Osteoblast (primary cell): ENCODE measurements around the gene DYNC1H1. TPM values are rescaled to one million over a fixed set of nuclear protein-coding genes. Genes with fewer than 3 reads are reported as not detected.
"Not testable (repeated sequence)": the region's sequence is repeated elsewhere in the genome, so short reads cannot be mapped to it uniquely, and the experiment has no call there.

Experiments used
- DNase-seq: peaks from one replicate; pipeline ENCODE4 v3.0.0; 2011; ENCODE audit warnings: low spot score, mixed read lengths; ENCODE audit not compliant: insufficient read length; ENCODE audit errors: missing footprints
- H2AFZ ChIP-seq: 2 replicates; pipeline ENCODE4 v1.6.0; 2011; ENCODE audit warnings: mild to moderate bottlenecking, low read length
- H3K27ac ChIP-seq: 2 replicates; pipeline ENCODE4 v1.5.1; 2011; ENCODE audit warnings: mild to moderate bottlenecking, low read depth, low read length, moderate library complexity
- H3K27me3 ChIP-seq: 2 replicates; pipeline ENCODE4 v1.6.0; 2012; ENCODE audit warnings: mild to moderate bottlenecking, control low read depth, inconsistent platforms, low read length, moderate library complexity; ENCODE audit not compliant: insufficient read depth
- H3K36me3 ChIP-seq: 2 replicates; pipeline ENCODE4 v1.5.1; 2011; ENCODE audit warnings: mild to moderate bottlenecking, low read length, control low read depth, moderate library complexity; ENCODE audit not compliant: insufficient read depth
- H3K4me1 ChIP-seq: 2 replicates; pipeline ENCODE4 v1.5.1; 2011; ENCODE audit warnings: mild to moderate bottlenecking, low read length, control low read depth, moderate library complexity; ENCODE audit not compliant: insufficient read depth
- H3K4me2 ChIP-seq: 2 replicates; pipeline ENCODE4 v1.6.0; 2011; ENCODE audit warnings: mild to moderate bottlenecking, low read length; ENCODE audit not compliant: insufficient read depth
- H3K4me3 ChIP-seq: fragments of 200-600 bp; sonication (generic); 3 replicates; pipeline ENCODE4 v1.5.1; 2012; ENCODE audit warnings: mild to moderate bottlenecking, low read length, inconsistent platforms; ENCODE audit not compliant: insufficient read depth
- H3K79me2 ChIP-seq: 2 replicates; pipeline ENCODE4 v1.6.0; 2012; ENCODE audit warnings: mild to moderate bottlenecking, low read length, control low read depth, inconsistent platforms; ENCODE audit not compliant: insufficient read depth
- H3K9me3 ChIP-seq: 2 replicates; pipeline ENCODE4 v1.5.1; 2011; ENCODE audit warnings: low read depth, low read length, control low read depth
- H4K20me1 ChIP-seq: 2 replicates; pipeline ENCODE4 v1.6.0; 2012; ENCODE audit warnings: mild to moderate bottlenecking, low read length, control low read depth; ENCODE audit not compliant: insufficient read depth
- total RNA-seq: library from RNA; depleted of rRNA; stranded (reverse); fragments of >200 nt; gene quantifications from 2 replicates; pipeline ENCODE4 v1.2.3, GENCODE V29; 2012
- TF ChIP-seq, protein P1 (sequence below): IDR thresholded peaks from 2 replicates; pipeline ENCODE4 v1.5.1; 2011; ENCODE audit warnings: mild to moderate bottlenecking, low read depth, low read length, moderate library complexity; ENCODE audit errors: extremely low read depth

DYNC1H1 gene
- total RNA-seq, 1 donor: 340 TPM

DNA sequence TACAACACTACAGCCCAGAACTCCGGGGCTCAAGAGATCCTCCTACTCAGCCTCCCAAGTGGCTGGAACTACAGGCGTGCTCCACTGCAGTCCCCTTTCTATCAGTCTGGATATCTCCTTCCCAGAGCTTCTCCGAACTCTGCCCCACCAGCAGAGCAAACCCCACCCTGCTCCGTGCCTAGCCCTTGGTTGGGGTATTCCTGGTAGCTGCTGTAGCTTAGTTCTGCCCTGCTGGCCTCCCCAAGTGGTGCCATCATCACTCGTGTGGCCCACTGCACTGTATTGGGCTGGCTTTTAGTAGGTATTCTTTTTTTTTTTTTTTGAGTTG, 113.0 kb downstream of the DYNC1H1 start:
- no peaks in the 10 kb centered on the region for H3K4me1 ChIP-seq
- H3K27ac ChIP-seq: no peak overlapping the region
- H3K27me3 ChIP-seq: no peaks in the 10 kb centered on the region
- H3K9me3 ChIP-seq: no peaks in the 10 kb centered on the region
- no peak overlapping the region for H3K4me2 ChIP-seq
- H3K79me2 ChIP-seq: peaks cover 8% of the 10 kb centered on the region
- H3K36me3 ChIP-seq: peaks cover 31% of the 10 kb centered on the region
- H3K4me3 ChIP-seq: no peak overlapping the region
- H2AFZ ChIP-seq: no peak overlapping the region
- no peak for DNase-seq
- TF ChIP-seq, protein P1, sequence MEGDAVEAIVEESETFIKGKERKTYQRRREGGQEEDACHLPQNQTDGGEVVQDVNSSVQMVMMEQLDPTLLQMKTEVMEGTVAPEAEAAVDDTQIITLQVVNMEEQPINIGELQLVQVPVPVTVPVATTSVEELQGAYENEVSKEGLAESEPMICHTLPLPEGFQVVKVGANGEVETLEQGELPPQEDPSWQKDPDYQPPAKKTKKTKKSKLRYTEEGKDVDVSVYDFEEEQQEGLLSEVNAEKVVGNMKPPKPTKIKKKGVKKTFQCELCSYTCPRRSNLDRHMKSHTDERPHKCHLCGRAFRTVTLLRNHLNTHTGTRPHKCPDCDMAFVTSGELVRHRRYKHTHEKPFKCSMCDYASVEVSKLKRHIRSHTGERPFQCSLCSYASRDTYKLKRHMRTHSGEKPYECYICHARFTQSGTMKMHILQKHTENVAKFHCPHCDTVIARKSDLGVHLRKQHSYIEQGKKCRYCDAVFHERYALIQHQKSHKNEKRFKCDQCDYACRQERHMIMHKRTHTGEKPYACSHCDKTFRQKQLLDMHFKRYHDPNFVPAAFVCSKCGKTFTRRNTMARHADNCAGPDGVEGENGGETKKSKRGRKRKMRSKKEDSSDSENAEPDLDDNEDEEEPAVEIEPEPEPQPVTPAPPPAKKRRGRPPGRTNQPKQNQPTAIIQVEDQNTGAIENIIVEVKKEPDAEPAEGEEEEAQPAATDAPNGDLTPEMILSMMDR: no peak
- H4K20me1 ChIP-seq: peaks cover 19% of the 10 kb centered on the region

DNA sequence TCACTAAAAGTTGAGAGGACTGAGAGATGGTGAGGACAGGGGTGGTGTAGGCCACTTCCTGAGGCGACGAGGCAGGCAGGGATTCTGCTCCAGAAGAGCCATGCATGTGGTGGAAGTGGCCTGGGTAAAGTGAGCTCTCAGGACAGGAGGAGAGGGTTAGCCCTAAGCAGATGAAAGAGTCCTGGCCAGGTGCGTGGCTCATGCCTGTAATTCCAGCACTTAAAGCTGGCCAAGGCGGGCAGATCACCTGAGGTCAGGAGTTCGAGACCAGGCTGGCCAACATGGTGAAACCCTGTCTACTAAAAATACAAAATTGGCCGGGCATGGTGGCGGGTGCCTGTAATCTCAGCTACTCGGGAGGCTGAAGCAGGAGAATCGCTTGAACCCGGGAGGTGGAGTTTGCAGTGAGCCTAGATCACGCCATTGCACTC, 114.0 kb downstream of the DYNC1H1 start:
- not testable (repeated sequence) for DNase-seq, H3K4me2 ChIP-seq, H2AFZ ChIP-seq, H3K4me3 ChIP-seq, H3K27ac ChIP-seq, H3K4me1 ChIP-seq, H3K27me3 ChIP-seq, H3K9me3 ChIP-seq
- H3K36me3 ChIP-seq: peaks cover 41% of the 10 kb centered on the region
- H3K79me2 ChIP-seq: peaks cover 15% of the 10 kb centered on the region
- H4K20me1 ChIP-seq: peaks cover 24% of the 10 kb centered on the region

DNA sequence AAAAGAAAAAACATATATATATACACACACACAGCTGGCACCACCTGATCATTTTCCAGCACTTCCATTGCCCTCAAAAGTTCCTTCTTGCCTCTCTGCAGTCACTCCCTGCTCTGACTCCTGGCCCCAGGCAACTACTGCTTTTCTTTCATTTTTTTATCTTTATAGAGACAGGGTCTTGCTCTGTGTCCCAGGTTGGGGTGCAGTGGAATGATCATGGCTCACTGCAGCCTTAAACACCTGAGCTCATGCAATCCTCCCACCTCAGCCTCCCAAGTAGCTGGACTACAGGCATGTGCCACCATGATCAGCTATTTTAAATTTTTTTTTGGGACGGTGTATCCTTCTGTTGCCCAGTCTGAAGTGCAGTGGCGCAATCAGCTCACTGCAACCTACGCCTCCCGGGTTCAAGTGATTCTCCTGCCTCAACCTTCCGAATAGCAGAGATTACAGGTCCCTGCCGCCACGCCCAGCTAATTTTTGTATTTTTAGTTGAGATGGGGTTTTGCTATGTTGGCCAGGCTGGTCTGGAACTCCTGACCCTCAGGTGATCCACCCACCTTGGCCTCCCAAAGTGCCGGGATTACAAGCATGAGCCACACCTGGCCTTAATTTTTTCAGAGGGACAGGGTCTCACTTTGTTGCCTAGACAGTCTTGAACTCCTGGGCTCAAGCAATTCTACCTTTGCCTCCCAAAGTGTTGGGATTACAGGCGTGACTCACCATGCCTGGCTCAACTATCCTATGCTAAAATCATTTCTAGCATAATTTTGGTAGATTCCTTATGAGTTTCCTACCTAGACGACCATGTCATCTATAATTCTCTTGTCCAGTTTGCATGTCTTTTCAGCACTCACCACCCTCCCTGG, 114.7 kb downstream of the DYNC1H1 start:
- peaks cover 20% of the 10 kb centered on the region for H3K79me2 ChIP-seq
- no peak overlapping the region for H2AFZ ChIP-seq
- no peak overlapping the region for H3K4me2 ChIP-seq
- H3K4me3 ChIP-seq: no peak overlapping the region
- peaks cover 48% of the 10 kb centered on the region for H3K36me3 ChIP-seq
- TF ChIP-seq, protein P1: no peak
- peaks cover 1% of the 10 kb centered on the region for H3K4me1 ChIP-seq
- no peak overlapping the region for H3K27ac ChIP-seq
- no peaks in the 10 kb centered on the region for H3K27me3 ChIP-seq
- no peaks in the 10 kb centered on the region for H3K9me3 ChIP-seq
- H4K20me1 ChIP-seq: peaks cover 27% of the 10 kb centered on the region
- DNase-seq: no peak

DNA sequence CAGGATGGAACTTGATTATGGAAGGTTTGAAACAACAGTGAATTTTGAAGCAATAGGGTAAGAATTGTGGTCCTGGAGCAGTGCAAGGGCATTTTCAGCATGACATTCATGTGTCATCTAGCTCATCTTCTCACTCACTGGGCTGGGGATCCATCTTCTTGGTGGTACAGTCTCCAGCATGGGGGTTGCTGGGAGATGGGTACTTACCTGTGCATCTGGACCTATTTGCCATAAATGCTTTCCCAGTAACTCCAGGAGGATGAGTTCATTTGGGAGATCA, 115.3 kb downstream of the DYNC1H1 start:
- Histone ChIP-seq H3K4me2 (no peak overlapping the region), H3K9me3 (no peaks in the 10 kb centered on the region), H3K27ac (no peak overlapping the region), H4K20me1 (peaks cover 32% of the 10 kb centered on the region), H3K27me3 (no peaks in the 10 kb centered on the region), H3K4me3 (no peak overlapping the region), H2AFZ (no peak overlapping the region), H3K36me3 (peaks cover 54% of the 10 kb centered on the region), H3K4me1 (peaks cover 7% of the 10 kb centered on the region), H3K79me2 (peaks cover 26% of the 10 kb centered on the region)
- DNase-seq: no peak
- TF ChIP-seq, protein P1: no peak
